ENCODE data around the gene JPH3. TPM values are rescaled to one million over a fixed set of nuclear protein-coding genes. Genes with fewer than 3 reads are reported as not detected.

The JPH3 gene
- polyA plus RNA-seq, 2 of the 4 experiments (the other 2 are of a cell fraction): 0.36 to 1.6 TPM

DNA sequence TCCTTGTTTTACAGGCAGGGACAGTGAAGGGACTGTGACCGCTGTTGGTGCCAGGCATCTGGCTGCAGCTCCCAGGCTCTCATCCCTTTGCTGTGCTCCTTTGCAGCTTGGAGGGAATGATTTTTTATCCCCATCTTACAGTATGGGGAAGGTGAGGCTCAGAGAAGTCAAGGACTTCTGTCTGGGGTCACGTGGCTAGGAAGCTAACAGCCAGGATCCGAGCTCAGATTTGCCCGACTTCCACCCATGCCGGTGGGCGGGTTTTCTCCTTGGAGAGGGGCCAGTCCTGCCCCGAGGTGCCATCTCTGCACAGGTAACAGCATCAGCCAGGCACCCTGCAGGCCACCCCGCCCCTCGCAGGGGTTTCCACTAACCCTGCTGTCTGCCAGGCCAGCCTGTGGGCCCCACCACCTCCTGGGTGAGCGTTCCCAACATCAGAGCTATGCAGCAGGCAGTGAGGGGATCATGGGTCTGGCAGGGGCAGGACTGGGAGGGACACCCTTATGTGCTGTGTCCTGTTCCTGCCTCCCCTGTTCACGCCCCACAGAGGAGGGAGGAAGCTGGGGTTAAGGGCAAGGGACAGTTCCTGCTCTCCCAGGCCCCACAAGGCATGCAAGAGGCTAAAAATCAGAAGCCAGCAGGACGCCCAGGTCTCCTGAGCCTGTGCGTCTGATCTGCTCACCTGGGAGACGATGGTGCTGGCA is 25.4 kb downstream of the JPH3 start:
- H3K4me1 ChIP-seq: peaks cover 11% of the 10 kb centered on the region
- no peak for FAIRE-seq
- H3K4me3 ChIP-seq: no peak overlapping the region
- peaks cover 21% of the 10 kb centered on the region for H3K9me3 ChIP-seq
- H3K4me2 ChIP-seq: no peak overlapping the region
- DNase-seq (ENCODE audit: low read depth in 1 of 2, low spot score in 1 of 2): no peak
- ChIA-PET CTCF (interaction anchor here (0.6 to 7.1 kb wide), 7 partner anchors 8 to 251 kb away, joined by 3 to 110 read pairs (median 4); no protein-coding TSS in a partner anchor), POLR2A (no interaction called here)
- 62% methylated on average over 13 of the region's 14 CpGs for whole genome bisulfite sequencing (ENCODE audit: missing lambda C conversion rate)
- TF ChIP-seq RCOR1 (IDR thresholded peaks at IDR 0.05; ENCODE audit: low read depth, low read length) (no peak), TFCP2L1 (CRISPR knock-in tag; IDR thresholded peaks at IDR 0.05) (no peak), NFE2L2 (conservative IDR thresholded peaks at IDR 0.05; ENCODE audit: low read length) (no peak), KDM5A (IDR thresholded peaks at IDR 0.05) (no peak), RARB (CRISPR knock-in tag; IDR thresholded peaks at IDR 0.05) (no peak), HOXB5 (CRISPR knock-in tag; IDR thresholded peaks at IDR 0.05) (no peak), FOSB (CRISPR knock-in tag; IDR thresholded peaks at IDR 0.05) (no peak), ZSCAN20 (CRISPR knock-in tag; IDR thresholded peaks at IDR 0.05) (no peak), HDAC2 (IDR thresholded peaks at IDR 0.05) (no peak), MAFK (IDR thresholded peaks at IDR 0.05; ENCODE audit: partially characterized antibody) (no peak), CBX8 (IDR thresholded peaks at IDR 0.05) (no peak), ESRRA (IDR thresholded peaks at IDR 0.05; ENCODE audit: borderline replicate concordance, low read length) (no peak)
- TF ChIP-seq, protein P1, sequence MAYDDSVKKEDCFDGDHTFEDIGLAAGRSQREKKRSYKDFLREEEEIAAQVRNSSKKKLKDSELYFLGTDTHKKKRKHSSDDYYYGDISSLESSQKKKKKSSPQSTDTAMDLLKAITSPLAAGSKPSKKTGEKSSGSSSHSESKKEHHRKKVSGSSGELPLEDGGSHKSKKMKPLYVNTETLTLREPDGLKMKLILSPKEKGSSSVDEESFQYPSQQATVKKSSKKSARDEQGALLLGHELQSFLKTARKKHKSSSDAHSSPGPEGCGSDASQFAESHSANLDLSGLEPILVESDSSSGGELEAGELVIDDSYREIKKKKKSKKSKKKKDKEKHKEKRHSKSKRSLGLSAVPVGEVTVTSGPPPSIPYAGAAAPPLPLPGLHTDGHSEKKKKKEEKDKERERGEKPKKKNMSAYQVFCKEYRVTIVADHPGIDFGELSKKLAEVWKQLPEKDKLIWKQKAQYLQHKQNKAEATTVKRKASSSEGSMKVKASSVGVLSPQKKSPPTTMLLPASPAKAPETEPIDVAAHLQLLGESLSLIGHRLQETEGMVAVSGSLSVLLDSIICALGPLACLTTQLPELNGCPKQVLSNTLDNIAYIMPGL (CRISPR knock-in tag; IDR thresholded peaks at IDR 0.05; ENCODE audit: borderline replicate concordance): no peak
- TF ChIP-seq, protein P2, sequence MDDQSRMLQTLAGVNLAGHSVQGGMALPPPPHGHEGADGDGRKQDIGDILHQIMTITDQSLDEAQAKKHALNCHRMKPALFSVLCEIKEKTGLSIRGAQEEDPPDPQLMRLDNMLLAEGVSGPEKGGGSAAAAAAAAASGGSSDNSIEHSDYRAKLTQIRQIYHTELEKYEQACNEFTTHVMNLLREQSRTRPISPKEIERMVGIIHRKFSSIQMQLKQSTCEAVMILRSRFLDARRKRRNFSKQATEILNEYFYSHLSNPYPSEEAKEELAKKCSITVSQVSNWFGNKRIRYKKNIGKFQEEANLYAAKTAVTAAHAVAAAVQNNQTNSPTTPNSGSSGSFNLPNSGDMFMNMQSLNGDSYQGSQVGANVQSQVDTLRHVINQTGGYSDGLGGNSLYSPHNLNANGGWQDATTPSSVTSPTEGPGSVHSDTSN (IDR thresholded peaks at IDR 0.05): no peak
- TF ChIP-seq, protein P3, sequence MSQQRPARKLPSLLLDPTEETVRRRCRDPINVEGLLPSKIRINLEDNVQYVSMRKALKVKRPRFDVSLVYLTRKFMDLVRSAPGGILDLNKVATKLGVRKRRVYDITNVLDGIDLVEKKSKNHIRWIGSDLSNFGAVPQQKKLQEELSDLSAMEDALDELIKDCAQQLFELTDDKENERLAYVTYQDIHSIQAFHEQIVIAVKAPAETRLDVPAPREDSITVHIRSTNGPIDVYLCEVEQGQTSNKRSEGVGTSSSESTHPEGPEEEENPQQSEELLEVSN (IDR thresholded peaks at IDR 0.05; ENCODE audit: borderline replicate concordance, low read depth): no peak
- TF ChIP-seq, protein P4, sequence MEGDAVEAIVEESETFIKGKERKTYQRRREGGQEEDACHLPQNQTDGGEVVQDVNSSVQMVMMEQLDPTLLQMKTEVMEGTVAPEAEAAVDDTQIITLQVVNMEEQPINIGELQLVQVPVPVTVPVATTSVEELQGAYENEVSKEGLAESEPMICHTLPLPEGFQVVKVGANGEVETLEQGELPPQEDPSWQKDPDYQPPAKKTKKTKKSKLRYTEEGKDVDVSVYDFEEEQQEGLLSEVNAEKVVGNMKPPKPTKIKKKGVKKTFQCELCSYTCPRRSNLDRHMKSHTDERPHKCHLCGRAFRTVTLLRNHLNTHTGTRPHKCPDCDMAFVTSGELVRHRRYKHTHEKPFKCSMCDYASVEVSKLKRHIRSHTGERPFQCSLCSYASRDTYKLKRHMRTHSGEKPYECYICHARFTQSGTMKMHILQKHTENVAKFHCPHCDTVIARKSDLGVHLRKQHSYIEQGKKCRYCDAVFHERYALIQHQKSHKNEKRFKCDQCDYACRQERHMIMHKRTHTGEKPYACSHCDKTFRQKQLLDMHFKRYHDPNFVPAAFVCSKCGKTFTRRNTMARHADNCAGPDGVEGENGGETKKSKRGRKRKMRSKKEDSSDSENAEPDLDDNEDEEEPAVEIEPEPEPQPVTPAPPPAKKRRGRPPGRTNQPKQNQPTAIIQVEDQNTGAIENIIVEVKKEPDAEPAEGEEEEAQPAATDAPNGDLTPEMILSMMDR (IDR thresholded peaks at IDR 0.05): no peak
- TF ChIP-seq, protein P5, sequence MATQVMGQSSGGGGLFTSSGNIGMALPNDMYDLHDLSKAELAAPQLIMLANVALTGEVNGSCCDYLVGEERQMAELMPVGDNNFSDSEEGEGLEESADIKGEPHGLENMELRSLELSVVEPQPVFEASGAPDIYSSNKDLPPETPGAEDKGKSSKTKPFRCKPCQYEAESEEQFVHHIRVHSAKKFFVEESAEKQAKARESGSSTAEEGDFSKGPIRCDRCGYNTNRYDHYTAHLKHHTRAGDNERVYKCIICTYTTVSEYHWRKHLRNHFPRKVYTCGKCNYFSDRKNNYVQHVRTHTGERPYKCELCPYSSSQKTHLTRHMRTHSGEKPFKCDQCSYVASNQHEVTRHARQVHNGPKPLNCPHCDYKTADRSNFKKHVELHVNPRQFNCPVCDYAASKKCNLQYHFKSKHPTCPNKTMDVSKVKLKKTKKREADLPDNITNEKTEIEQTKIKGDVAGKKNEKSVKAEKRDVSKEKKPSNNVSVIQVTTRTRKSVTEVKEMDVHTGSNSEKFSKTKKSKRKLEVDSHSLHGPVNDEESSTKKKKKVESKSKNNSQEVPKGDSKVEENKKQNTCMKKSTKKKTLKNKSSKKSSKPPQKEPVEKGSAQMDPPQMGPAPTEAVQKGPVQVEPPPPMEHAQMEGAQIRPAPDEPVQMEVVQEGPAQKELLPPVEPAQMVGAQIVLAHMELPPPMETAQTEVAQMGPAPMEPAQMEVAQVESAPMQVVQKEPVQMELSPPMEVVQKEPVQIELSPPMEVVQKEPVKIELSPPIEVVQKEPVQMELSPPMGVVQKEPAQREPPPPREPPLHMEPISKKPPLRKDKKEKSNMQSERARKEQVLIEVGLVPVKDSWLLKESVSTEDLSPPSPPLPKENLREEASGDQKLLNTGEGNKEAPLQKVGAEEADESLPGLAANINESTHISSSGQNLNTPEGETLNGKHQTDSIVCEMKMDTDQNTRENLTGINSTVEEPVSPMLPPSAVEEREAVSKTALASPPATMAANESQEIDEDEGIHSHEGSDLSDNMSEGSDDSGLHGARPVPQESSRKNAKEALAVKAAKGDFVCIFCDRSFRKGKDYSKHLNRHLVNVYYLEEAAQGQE (IDR thresholded peaks at IDR 0.05): no peak
- ATAC-seq: peak; percentile 9 to 30; a peak in 3 of 6 replicates
- H3K27ac ChIP-seq: no peak overlapping the region
